Activated T-cell treated with anti-CD3 and anti-CD28 coated beads, Interleukin-2, amount 50 U/mL, for 48 hours (primary cell): ENCODE results near the gene BBS5.
"Not testable (repeated sequence)": the region's sequence is repeated elsewhere in the genome, so short reads cannot be mapped to it uniquely, and the experiment has no call there.

Experiments used
- DNase-seq, 2 experiments: peaks; one replicate each; pipeline ENCODE4 v3.0.0-alpha.2; 2020

BBS5 gene

GRCh38 chr2:169479257-169480078, at the start of gene BBS5:
Gene BBS5, plus strand, starts transcription at chr2:169479494. Its CDS starts 60 bp downstream, at chr2:169479554.
- peak; percentile 85 to 87 for DNase-seq

DNA sequence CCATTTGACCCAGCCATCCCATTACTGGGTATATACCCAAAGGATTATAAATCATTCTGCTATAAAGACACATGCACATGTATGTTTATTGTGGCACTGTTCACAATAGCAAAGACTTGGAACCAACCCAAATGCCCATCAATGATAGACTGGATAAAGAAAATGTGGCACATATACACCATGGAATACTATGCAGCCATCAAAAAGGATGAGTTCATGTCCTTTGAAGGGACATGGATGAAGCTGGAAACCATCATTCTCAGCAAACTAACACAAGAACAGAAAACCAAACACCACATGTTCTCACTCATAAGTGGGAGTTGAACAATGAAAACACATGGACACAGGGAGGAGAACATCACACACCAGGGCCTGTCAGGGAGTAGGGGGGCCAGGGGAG, 47.5 kb upstream of the BBS5 start:
- DNase-seq = not testable (repeated sequence)

- DNase-seq = not testable (repeated sequence)
Observed at GRCh38 chr2:169434236-169434635, 45.1 kb upstream of the BBS5 start.

DNA sequence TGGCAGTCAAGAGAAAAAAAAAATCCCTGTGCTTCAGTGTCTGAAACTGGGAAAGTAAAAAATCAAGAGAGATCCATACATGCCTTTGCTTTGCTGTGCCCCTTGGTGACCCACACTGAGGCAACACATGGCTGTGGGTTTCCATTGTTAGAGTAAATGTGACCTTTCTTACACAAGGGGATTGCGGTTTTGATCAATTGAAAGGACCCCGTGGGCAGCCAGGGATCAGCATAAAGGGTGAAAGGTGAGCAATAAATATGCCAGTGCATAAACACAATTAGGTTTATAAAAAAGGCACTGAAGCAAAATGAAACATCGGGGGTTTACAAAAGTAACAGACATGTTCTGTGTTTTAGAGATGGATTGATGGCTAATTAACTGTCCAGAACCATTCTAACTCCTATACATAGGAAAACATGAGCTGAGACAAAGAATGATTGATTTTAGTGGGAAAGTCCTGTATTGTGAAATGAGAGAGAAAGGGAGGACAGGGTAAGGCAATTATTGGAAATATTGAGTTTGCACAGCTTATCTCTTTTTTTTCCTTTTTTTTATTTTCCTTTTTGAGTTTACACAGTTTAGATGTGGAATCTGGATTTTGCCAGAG, 40.7 kb upstream of the BBS5 start:
- DNase-seq = no peak

GRCh38 chr2:169439900-169440299, 39.4 kb upstream of the BBS5 start:
- no peak for DNase-seq

DNA sequence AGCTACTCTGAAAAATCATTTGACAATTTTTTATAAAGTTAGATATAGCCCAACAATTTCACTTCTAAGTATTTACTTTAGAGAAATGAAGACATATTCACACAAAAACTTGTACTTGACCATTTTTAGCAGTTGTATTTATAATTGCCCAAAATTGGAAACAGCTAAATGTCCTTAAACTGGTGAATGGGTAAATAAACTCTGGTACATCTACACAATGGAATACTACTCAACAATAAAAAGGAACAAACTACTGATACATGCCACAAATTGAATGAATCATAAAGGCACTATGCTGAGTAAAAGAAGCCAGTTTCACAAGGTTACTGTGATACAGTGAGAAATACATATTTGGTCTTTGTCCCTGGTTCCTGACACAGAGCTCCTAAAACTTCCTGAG, 32.8 kb upstream of the BBS5 start:
- no peak for DNase-seq

- DNase-seq = no peak
Observed at GRCh38 chr2:169448316-169448715, 31.0 kb upstream of the BBS5 start.

- no peak for DNase-seq
Observed at GRCh38 chr2:169448865-169449264, 30.4 kb upstream of the BBS5 start.

DNA sequence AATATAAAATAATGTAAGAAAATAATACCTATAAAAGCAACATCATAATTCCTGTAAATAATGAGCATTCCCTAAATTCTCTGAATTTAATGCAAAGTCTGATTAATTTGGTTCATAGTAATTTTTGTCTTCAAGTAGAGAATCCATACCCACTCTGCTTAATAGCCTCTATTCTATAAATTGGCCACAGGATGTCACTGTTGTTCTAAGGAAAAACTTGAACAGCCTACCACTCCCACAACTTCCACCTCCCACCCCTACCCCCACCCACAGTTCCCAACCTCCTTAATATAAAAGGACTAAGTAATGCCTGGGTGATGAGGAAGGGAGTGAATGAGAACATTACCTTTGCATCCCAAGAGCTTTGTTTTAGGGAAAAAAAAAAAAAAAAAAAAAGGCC, 27.2 kb upstream of the BBS5 start:
- no peak for DNase-seq

DNA sequence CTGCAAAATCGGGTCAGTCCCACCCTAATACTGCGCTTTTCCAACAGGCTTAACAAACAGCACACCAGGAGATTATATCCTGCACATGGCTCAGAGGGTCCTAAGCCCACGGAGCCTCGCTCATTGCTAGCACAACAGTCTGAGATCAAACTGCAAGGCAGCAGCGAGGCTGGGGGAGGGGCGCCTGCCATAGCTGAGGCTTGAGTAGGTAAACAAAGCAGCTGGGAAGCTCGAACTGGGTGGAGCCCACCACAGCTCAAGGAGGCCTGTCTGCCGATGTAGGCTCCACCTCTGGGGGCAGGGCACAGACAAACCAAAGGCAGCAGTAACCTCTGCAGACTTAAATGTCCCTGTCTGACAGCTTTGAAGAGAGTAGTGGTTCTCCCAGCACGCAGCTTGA, 26.2 kb upstream of the BBS5 start:
- not testable (repeated sequence) for DNase-seq

DNA sequence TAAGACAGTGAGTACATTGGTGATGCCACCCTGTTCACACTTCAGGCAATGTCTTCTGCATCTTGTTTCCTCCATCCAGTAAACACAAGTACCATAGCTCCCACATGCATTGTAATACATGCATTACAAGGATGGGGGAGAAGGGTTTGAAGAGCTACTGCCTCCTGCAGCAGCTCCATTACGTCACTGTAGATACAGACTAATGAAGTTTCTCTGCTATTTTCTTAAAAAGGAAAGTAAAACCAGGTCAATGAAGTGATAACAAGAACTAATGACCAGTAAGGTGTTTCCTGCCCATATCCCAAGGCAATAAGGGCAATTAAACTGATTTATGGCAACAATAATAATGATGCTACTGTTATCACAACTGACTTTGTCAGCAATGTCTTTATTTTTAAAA, 18.2 kb upstream of the BBS5 start:
- no peak for DNase-seq

- DNase-seq = no peak
Observed at GRCh38 chr2:169462896-169463695, 16.2 kb upstream of the BBS5 start.

GRCh38 chr2:169464466-169464865, 14.8 kb upstream of the BBS5 start:
- no peak for DNase-seq

DNA sequence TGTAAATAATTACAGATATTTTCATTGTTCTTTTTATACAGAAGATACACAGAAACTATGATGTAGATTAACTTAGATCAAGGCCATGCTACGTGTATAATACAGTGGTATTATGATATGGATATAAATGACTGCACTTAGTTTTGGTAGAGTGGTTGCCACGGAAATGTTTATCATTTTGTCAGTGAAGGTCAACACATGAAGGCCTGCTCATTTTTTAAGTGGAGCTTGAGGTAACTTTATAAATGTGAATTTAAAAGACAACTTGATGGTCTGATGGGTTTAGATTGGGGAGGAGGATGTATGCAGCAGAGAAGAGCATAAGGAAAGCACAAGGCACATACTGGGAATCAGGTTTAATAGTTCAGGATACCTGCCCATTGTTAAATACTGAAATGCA, 14.4 kb upstream of the BBS5 start:
- DNase-seq = no peak

DNA sequence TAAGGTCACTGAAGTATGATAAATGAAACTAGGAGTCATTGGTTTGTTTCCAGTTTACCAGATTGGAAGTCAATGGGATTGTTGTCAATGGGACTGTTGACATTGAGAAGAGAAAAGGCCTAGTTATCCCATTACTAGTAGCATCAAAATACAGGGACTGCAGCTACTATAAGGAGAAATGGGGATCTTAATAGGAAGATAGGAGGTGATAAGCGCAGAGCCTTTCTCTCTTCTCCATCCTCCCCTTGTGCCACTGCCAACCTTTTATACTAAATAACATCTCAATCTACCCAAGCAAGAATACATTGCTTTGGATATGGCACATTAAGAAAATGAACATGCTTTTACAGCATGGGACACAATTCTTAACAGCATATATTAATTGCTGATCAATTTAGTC, 10.5 kb upstream of the BBS5 start:
- DNase-seq = no peak

GRCh38 chr2:169469952-169470572, 9.2 kb upstream of the BBS5 start:
- no peak for DNase-seq

GRCh38 chr2:169472249-169472648, 7.0 kb upstream of the BBS5 start:
- DNase-seq = no peak

GRCh38 chr2:169476459-169476858, 2.8 kb upstream of the BBS5 start:
- DNase-seq = no peak

GRCh38 chr2:169478339-169478738, 955 bp upstream of the BBS5 start:
- no peak for DNase-seq

- peak in 1 of 2 experiments; percentile 23 for DNase-seq
Observed at GRCh38 chr2:169478745-169479256, 493 bp upstream of the BBS5 start.

DNA sequence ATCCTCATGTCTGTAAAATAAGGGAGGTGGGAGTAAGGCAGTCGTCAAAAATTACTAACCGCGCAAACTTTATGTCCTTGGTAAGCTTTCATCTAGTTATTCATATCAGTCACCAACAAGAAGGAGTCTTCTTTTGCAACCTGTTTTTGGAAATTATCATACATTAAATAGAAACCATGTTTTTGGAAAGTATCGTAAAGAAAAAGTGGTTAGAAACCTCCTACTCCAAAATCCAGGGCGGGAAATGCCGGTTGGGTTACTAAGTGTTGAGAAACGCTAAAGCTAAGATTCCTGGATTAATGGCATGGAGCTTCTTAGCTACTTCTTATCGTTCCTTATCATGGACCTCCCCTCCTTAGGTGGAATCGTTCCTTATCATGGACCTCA, 778 bp downstream of the BBS5 start:
- DNase-seq = no peak

GRCh38 chr2:169485650-169486138, 6.4 kb downstream of the BBS5 start:
- DNase-seq = no peak

DNA sequence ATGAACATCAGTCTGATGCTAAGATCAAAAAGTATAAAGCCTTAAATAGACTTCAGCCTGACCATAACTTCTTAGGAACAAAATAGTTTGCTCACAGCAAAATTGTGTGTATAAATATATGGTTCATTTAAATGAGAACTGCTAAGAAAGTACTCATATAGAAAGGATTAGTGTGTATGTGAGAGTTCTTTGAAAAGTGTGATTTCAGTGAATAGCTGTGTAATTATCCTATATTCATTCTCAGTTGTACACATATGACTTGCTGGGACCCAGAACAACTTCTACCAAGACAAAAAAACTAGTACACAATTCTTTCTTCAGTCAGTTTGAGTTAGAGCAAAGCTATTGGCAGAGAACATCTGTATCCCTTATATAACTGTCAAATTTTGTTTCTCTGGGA, 7.2 kb downstream of the BBS5 start:
- no peak for DNase-seq
